Globus pallidus (tissue), 1 donor: ENCODE data around the gene STRIP1.

Experiments
- DNase-seq: peaks from one replicate; pipeline ENCODE4 v3.0.0-alpha.2; 2015; ENCODE audit warnings: low spot score

STRIP1 gene, protein sequence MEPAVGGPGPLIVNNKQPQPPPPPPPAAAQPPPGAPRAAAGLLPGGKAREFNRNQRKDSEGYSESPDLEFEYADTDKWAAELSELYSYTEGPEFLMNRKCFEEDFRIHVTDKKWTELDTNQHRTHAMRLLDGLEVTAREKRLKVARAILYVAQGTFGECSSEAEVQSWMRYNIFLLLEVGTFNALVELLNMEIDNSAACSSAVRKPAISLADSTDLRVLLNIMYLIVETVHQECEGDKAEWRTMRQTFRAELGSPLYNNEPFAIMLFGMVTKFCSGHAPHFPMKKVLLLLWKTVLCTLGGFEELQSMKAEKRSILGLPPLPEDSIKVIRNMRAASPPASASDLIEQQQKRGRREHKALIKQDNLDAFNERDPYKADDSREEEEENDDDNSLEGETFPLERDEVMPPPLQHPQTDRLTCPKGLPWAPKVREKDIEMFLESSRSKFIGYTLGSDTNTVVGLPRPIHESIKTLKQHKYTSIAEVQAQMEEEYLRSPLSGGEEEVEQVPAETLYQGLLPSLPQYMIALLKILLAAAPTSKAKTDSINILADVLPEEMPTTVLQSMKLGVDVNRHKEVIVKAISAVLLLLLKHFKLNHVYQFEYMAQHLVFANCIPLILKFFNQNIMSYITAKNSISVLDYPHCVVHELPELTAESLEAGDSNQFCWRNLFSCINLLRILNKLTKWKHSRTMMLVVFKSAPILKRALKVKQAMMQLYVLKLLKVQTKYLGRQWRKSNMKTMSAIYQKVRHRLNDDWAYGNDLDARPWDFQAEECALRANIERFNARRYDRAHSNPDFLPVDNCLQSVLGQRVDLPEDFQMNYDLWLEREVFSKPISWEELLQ

GRCh38 chr1:110034451-110035235 lies at the start of gene STRIP1:
TSS of gene STRIP1 (plus strand) at chr1:110034624. CDS start at chr1:110034638, 14 bp downstream.
- DNase-seq, result peak; percentile 89

DNA sequence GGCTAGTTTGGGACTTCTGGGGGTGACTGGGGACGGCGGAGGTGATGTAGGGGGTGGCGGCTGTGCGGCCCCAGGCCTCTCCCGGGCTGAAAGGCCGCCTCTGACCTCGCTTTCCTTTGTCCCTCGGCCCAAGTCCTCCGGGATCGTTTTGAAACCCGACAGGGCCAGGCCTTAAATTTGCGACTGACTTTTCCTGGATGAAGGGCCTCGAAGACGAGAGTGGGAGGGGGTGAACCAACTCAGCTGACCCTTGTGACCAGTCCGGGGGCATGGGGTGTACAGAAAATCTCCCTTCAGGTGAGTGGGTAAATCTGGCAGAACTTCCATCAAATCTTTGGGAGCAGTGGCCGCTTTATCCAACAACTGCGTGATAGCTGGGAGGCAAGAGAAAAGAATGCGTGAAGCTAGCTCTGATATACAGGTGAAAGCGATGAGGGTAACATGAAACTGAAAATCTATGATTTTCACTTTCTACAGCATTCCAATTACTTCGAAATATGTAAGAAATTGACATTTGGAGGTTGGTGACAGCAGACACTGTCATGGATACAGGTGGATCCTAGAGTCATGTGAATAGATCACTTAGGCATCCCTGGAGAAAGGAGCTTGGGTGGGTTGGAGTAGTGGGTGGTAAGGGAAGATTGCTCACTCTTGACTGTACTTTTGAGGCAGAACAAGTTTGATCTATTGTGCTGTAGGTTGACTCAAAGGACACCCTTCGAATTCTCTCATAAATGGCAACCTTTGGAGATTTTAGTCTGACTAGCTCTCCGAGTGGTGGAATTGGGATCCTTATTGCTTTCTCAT lies 49.0 kb upstream of the STRIP1 start:
- DNase-seq, result no peak

DNA sequence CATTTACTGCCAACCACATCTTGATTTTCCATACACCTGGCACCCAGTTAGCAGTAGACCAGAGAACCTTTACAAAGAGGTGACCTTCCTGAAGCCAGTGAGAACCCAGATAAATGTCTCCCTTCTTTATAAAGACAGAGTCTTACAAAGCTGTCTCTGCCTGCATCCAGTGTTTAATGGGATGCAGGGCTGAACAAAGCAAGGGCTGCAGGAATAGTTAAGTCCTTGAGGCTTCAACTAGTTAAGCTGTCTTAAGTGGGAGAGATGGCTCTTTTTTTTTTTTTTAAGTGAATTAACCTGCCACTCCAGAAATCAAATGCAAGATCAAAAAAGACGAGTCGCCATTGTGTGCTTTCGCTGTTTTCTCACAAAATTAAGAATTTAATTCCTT lies 48.4 kb upstream of the STRIP1 start:
- no peak for DNase-seq

GRCh38 chr1:109988349-109988914 lies 46.0 kb upstream of the STRIP1 start:
- DNase-seq, result no peak

DNA sequence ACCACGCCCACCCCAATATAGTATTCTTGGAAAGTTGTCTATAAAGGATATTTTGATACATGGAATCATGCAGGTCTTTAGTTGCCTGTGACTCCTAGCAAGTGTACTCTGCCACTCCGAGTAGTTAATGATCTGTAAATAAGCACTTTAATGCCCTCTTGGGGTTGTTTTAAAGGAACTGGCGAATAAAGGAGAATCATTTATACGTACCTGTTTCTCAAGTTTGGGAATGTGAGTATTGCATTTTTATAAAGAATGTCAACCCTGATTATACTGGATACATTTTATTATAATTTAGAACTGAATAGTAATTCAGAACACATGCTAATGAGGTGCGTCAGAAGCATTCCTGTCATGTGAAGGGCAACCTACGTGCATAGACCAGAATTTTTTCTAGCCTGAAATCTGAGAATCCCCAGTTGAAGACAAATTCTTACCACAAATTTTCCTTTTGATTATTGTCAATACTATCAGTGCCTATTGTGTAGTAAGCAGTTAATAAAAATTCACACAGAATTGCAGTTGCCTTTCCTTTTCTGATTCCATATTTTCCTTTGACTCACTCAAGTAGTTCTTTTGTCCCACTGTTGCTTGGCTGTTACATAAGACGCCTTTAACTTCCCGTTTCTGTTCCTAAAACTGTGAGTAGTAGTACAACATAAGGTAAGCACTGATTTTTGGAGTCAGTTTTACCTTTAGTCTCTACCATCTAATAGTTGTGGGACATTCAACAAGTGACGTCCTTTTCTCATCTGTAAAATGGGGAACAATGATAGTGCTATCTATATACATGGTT lies 44.7 kb upstream of the STRIP1 start:
- no peak for DNase-seq

DNA sequence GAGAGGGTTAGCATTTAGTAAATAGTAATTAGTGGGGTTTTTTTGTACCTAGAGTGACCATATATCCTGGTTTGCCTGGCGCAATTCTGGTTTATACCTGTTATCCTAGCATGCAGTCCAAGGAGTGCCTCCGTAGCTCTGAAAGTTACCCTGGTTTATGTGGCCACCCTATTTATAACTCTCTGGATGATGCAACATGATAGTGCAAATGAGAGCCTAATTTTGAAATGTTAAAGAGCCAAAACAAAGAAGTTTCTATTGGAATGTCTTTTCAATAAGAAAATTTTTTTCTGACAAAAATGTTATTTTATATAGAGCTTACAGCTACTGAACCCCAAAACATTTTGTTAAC lies 44.1 kb upstream of the STRIP1 start:
- DNase-seq, result no peak

- no peak for DNase-seq
These were observed 43.0 kb upstream of the STRIP1 start for GRCh38 chr1:109991400-109991925.

GRCh38 chr1:109993885-109994284 lies 40.5 kb upstream of the STRIP1 start:
- no peak for DNase-seq

DNA sequence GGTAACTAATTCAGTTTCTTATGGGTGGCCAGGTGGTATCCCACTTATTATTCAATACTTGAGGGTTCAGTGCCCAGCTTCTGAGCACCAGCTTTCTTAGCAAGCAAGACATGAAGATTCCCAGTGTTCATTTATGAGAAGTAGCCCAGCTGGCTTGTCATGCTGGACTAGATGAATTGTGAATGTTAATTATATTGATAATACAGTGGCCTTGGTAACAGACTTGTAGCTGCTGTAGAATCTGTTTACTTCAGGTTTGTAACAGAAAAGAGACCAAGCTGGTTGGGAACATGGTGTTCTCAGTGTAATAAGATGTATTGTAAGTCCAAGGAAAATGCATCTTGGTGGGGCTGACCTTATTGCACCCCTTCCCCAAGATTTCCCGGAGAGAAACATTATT lies 39.8 kb upstream of the STRIP1 start:
- DNase-seq, result peak; percentile 64

GRCh38 chr1:109995536-109995935 lies 38.9 kb upstream of the STRIP1 start:
- no peak for DNase-seq

DNA sequence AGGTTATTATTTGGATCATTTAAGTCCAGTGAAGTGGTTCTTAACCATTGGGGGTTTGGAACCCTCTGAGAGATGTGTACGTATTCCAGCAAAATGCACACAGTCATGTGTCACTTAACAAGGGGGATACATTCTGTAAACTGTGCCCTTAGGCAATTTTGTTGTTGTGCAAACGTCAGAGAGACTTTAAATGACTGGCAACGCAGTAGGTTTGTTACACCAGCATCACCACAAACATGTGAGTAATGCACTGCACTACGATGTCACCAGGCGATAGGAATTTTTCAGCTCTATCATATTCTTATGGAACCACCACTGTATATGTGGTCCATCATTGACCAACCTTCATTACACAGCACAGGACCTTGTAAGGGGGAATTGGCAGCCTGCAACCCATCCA lies 37.9 kb upstream of the STRIP1 start:
- no peak for DNase-seq

- DNase-seq, result no peak
These were observed 37.1 kb upstream of the STRIP1 start for GRCh38 chr1:109997204-109997866.

- DNase-seq, result no peak
These were observed 36.6 kb upstream of the STRIP1 start for GRCh38 chr1:109997867-109998229.

DNA sequence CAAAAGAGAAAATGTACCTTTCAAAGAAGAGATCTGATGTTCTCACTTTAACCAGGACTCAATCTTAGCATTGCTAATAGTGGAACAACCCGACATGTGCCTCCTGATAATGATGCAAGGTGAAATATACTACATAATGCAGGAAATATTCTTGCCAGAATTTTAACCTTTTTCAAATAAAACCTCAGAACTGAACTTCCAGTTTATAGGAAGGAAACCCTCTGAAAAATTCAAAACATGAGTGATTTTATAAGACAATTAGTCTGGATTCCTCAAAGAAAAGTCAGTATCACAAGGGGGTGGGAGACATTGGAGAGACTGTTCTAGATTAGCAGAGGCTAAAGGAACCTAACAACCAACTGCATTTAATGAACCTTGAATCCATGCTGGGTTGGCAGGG lies 31.7 kb upstream of the STRIP1 start:
- DNase-seq, result no peak

DNA sequence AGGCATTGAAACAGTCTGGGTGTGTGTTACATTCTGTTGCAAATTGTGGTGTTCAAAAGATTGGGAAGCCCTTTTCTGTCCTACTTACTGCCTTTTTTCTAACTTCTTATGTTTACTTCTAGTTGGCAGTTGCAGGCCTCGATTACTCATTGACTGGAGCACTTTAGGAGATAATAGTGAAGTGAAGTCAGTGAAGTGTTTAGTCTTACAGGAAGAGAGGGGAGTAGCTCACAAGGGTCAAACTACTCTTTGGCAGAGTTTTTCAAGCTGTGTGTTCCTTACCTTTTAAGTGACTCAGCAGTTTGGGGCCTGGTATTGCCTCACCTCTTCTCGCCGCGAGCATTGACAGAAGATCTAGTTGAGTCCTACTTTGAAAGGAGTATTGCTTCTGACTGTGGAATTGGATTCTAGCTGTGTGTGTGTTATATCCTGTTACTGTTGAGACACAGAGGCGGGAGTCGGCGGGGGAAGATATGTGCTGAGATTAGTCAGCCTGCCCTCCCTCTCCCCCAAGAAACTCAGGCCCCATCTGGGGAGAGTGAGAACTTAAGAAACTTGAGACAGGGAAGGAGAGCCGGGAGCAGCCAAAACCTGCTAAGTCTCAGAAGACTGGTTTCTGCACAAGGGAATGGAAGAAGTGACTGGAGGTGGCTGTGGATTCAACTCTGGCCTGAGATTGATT lies 30.5 kb upstream of the STRIP1 start:
- no peak for DNase-seq

DNA sequence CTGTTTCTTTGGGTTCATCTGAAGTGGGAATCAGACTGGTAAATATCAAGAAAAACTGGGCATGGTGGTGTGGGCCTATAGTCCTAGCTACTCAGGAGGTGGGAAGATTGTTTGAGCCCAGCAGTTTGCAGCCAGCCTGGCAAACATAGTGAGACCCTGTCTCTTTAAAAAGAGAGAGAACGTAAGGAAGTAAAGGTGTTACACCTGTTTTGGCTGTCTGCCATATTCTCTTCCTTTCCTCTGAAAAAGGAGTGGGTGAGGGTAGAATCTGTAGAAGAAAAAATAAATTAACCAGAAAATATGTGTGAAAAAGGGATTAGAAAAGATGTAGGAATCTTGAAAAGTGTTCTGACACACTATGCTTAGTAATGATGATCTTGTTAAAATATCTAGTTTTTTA lies 29.8 kb upstream of the STRIP1 start:
- DNase-seq, result no peak

- DNase-seq, result no peak
These were observed 28.5 kb upstream of the STRIP1 start for GRCh38 chr1:110005971-110006370.

- no peak for DNase-seq
These were observed 27.9 kb upstream of the STRIP1 start for GRCh38 chr1:110006516-110006915.
